Caco-2 (cell line): ENCODE data around the gene RAD51D. TPM values are rescaled to one million over a fixed set of nuclear protein-coding genes. Genes with fewer than 3 reads are reported as not detected.
A peak's percentile ranks its signal among the peaks of the same experiment; 100 is the strongest.

Source experiments
- BruUV-seq: library from RNA; stranded (reverse); fragments of 400-500 nt; replicated peaks from 2 replicates; lab custom pipeline; 2021; lab: Mats Ljungman, UMichigan
- CTCF ChIA-PET: fragments of 300-600 bp; sonication (Branson Sonifier 250); formaldehyde crosslinking; loops from one replicate; lab custom pipeline; 2022; ENCODE audit warnings: antibody characterized with exemption; lab: Charles Lee
- POLR2A ChIA-PET: fragments of 300-600 bp; sonication (Branson Sonifier 250); formaldehyde crosslinking; loops from one replicate; lab custom pipeline; 2022; ENCODE audit warnings: antibody characterized with exemption; lab: Charles Lee
- DNase-seq, 2 experiments: peaks; one replicate each; pipeline versions ENCODE4 v3.0.0 to v3.0.0-alpha.2; 2020 to 2022
- H3K27me3 ChIP-seq: replicated peaks from 2 replicates; pipeline ENCODE4 v1.6.0; 2011; ENCODE audit warnings: low read length; ENCODE audit not compliant: control insufficient read depth, insufficient read depth
- H3K36me3 ChIP-seq: 2 replicates; pipeline ENCODE4 v1.5.1; 2011; ENCODE audit warnings: low read length; ENCODE audit not compliant: control insufficient read depth, insufficient read depth
- H3K4me1 ChIP-seq: fragments of 250-450 bp; sonication (Bioruptor Pico); 2 replicates; pipeline ENCODE4 v1.5.1; 2020; ENCODE audit warnings: mild to moderate bottlenecking
- H3K4me3 ChIP-seq: 2 replicates; pipeline ENCODE4 v1.5.1; 2011; ENCODE audit warnings: low read depth, mild to moderate bottlenecking, control low read depth, low read length
- H3K9me3 ChIP-seq: fragments of 250-450 bp; sonication (Bioruptor Pico); 2 replicates; pipeline ENCODE4 v1.5.1; 2020; ENCODE audit warnings: mild to moderate bottlenecking, moderate library complexity
- H3K27ac Mint-ChIP-seq: one replicate; pipeline ENCODE4 v1.8.0; 2022; ENCODE audit warnings: mixed read lengths; ENCODE audit not compliant: unreplicated experiment
- H3K27me3 Mint-ChIP-seq: one replicate; pipeline ENCODE4 v1.8.0; 2022; ENCODE audit warnings: mixed read lengths; ENCODE audit not compliant: insufficient read depth, unreplicated experiment
- H3K36me3 Mint-ChIP-seq: one replicate; pipeline ENCODE4 v1.8.0; 2022; ENCODE audit warnings: mild to moderate bottlenecking, mixed read lengths; ENCODE audit not compliant: insufficient read depth, unreplicated experiment
- H3K4me1 Mint-ChIP-seq: one replicate; pipeline ENCODE4 v1.8.0; 2022; ENCODE audit warnings: low read depth, mixed read lengths; ENCODE audit not compliant: unreplicated experiment
- H3K4me3 Mint-ChIP-seq: one replicate; pipeline ENCODE4 v1.8.0; 2022; ENCODE audit warnings: mild to moderate bottlenecking, moderate library complexity, mixed read lengths; ENCODE audit not compliant: unreplicated experiment
- H3K9me3 Mint-ChIP-seq: one replicate; pipeline ENCODE4 v1.8.0; 2022; ENCODE audit warnings: mixed read lengths; ENCODE audit not compliant: unreplicated experiment
- intact Hi-C: fragments of 100-400 bp; cut with micrococcal nuclease; formaldehyde crosslinking; loops from one replicate; pipeline ENCODE4 v1.10.0; 2022; ENCODE audit not compliant: unreplicated experiment
- total RNA-seq: library from RNA; stranded (reverse); gene quantifications from 2 replicates; pipeline ENCODE4 v1.2.3, GENCODE V29; 2022
- TF ChIP-seq, protein P1 (sequence below), 2 experiments: fragments of 200-600 bp in 1 of 2; IDR thresholded peaks; 1 replicate in 1 of 2; 2 replicates in 1 of 2; pipeline versions ENCODE4 v1.5.1 to v1.8.0; 2011 to 2022; ENCODE audit warnings: antibody characterized with exemption in 1 of 2, control low read depth in 1 of 2, inconsistent platforms in 1 of 2, low read depth in 1 of 2, low read length in 1 of 2, mild to moderate bottlenecking in 1 of 2, moderate library complexity in 1 of 2; ENCODE audit not compliant: insufficient read depth in 1 of 2, severe bottlenecking in 1 of 2, unreplicated experiment in 1 of 2

The RAD51D gene
- total RNA-seq, 1 experiment from 2014 or later: 31.8 TPM

DNA sequence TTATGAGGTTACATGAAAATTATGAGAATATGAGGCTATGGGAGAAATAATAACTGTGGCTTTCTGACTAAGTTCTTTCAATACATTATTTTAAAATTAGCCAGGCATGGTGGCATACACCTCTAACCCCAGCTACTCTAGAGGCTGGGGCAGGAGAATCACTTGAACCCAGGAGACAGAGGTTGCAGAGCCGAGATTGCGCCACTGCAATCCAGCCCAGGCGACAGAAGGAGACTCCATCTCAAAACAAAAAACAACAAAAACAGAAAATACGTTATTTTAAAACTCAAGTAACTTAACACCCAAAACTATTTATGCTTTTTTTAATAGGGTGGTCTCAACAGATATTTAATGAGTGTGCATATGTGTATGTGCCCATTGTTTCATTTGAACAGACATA lies 53.8 kb downstream of the RAD51D start:
- TF ChIP-seq, protein P1, sequence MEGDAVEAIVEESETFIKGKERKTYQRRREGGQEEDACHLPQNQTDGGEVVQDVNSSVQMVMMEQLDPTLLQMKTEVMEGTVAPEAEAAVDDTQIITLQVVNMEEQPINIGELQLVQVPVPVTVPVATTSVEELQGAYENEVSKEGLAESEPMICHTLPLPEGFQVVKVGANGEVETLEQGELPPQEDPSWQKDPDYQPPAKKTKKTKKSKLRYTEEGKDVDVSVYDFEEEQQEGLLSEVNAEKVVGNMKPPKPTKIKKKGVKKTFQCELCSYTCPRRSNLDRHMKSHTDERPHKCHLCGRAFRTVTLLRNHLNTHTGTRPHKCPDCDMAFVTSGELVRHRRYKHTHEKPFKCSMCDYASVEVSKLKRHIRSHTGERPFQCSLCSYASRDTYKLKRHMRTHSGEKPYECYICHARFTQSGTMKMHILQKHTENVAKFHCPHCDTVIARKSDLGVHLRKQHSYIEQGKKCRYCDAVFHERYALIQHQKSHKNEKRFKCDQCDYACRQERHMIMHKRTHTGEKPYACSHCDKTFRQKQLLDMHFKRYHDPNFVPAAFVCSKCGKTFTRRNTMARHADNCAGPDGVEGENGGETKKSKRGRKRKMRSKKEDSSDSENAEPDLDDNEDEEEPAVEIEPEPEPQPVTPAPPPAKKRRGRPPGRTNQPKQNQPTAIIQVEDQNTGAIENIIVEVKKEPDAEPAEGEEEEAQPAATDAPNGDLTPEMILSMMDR (IDR thresholded peaks at IDR 0.05; ENCODE audit: insufficient read depth in 1 of 2, low read depth in 1 of 2, low read length in 1 of 2, severe bottlenecking in 1 of 2, unreplicated experiment in 1 of 2): no peak
- peaks cover 38% of the 10 kb centered on the region for H3K4me1 ChIP-seq
- H3K4me1 Mint-ChIP-seq: peaks cover 30% of the 10 kb centered on the region
- intact Hi-C loops: no loop called here
- no peak for DNase-seq
- no peaks in the 10 kb centered on the region for H3K9me3 ChIP-seq
- peaks cover 15% of the 10 kb centered on the region for H3K36me3 Mint-ChIP-seq
- POLR2A ChIA-PET: no interaction called here
- no peaks in the 10 kb centered on the region for H3K9me3 Mint-ChIP-seq
- H3K4me3 ChIP-seq: no peak overlapping the region
- CTCF ChIA-PET: no interaction called here
- H3K27me3 Mint-ChIP-seq: no peaks in the 10 kb centered on the region
- H3K27me3 ChIP-seq: no peaks in the 10 kb centered on the region
- no peaks in the 10 kb centered on the region for H3K36me3 ChIP-seq
- no peak overlapping the region for H3K4me3 Mint-ChIP-seq
- H3K27ac Mint-ChIP-seq: no peak overlapping the region
- BruUV-seq: no TSS peak

DNA sequence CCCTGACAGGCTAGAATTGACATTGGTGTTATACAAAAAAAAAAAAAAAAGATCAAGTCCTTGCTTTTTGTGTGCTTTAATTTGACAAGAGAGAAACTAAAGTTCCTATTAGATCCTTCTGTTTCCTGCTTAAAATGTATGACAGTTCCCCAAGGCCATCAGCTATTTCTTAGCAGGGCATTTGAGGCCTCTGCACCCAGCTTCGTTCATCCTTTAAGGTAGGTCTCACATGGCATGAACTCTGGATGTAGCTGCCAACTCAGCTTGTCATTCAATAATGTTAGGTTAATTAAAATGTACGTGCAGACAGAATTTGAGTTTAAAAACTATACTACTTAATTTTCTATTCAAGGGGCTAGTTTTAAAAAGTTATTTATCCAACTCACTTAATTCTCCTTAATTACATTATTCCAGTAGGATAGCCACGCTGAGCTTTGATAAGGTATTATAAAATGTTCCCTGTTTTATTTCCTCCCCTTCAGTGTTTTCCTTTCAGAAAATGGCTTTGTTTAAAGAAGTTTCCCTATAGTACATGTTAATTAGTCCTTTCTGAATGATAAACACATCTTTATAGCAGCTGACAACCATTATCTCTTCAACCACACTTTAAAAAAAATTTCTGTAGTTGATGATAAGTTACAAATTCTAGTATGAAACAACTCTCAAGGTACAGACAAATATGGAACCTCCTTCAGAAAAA lies 55.0 kb downstream of the RAD51D start:
- H3K4me3 ChIP-seq: no peak overlapping the region
- H3K36me3 ChIP-seq: no peaks in the 10 kb centered on the region

GRCh38 chr17:35063514-35064223 lies 56.0 kb downstream of the RAD51D start, which contains the start of gene RFFL:
RFFL (minus strand) TSS chr17:35063707; CDS start chr17:35026553, 37,154 bp downstream.
- Histone ChIP-seq H3K4me3 (peak within 1 kb of the TSS; percentile 1; the same call in 1 of the 2 replicates), H3K4me1 (peaks cover 27% of the 10 kb centered on the region), H3K36me3 (no peaks in the 10 kb centered on the region), H3K27me3 (no peaks in the 10 kb centered on the region), H3K9me3 (no peaks in the 10 kb centered on the region)
- BruUV-seq: TSS peak; percentile 97
- intact Hi-C loops: loop anchor here (1.0 kb wide), 2 partner anchors 25 to 65 kb away; no protein-coding TSS in a partner anchor
- Mint-ChIP-seq H3K27ac (peak within 1 kb of the TSS; percentile 75), H3K9me3 (no peaks in the 10 kb centered on the region), H3K4me3 (peak within 1 kb of the TSS; percentile 49), H3K27me3 (no peaks in the 10 kb centered on the region), H3K4me1 (peaks cover 21% of the 10 kb centered on the region), H3K36me3 (peaks cover 23% of the 10 kb centered on the region)
- ChIA-PET POLR2A (interaction anchor here (0.6 to 1.4 kb wide), 5 partner anchors 31 to 83 kb away, joined by 3 to 9 read pairs (median 4); partner anchors contain the start of genes LIG3 and NLE1), CTCF (interaction anchor here (1.4 to 2.0 kb wide), 3 partner anchors 10 to 26 kb away, joined by 3 to 10 read pairs (median 3); no protein-coding TSS in a partner anchor)
- DNase-seq: peak; percentile 91 to 94
- TF ChIP-seq, protein P1 (IDR thresholded peaks at IDR 0.05; ENCODE audit: insufficient read depth in 1 of 2, low read depth in 1 of 2, low read length in 1 of 2, severe bottlenecking in 1 of 2, unreplicated experiment in 1 of 2): peak; percentile 16 to 31

More for the DNA sequence above, 55.0 kb downstream of the RAD51D start:
- Mint-ChIP-seq H3K9me3 (no peaks in the 10 kb centered on the region), H3K27me3 (no peaks in the 10 kb centered on the region), H3K27ac (peak overlapping the region; percentile 75), H3K4me1 (peaks cover 30% of the 10 kb centered on the region), H3K4me3 (no peak overlapping the region), H3K36me3 (peaks cover 23% of the 10 kb centered on the region)
- DNase-seq: no peak
- H3K27me3 ChIP-seq: no peaks in the 10 kb centered on the region
- no TSS peak for BruUV-seq
- no peaks in the 10 kb centered on the region for H3K9me3 ChIP-seq
- ChIA-PET POLR2A (interaction anchor here (1.4 kb wide), 1 partner anchor 46 kb away, joined by 7 read pairs; no protein-coding TSS in a partner anchor), CTCF (interaction anchor here (1.4 to 2.0 kb wide), 3 partner anchors 10 to 25 kb away, joined by 3 to 10 read pairs (median 3); no protein-coding TSS in a partner anchor)
- intact Hi-C loops: no loop called here
- peaks cover 37% of the 10 kb centered on the region for H3K4me1 ChIP-seq
- TF ChIP-seq, protein P1 (IDR thresholded peaks at IDR 0.05; ENCODE audit: insufficient read depth in 1 of 2, low read depth in 1 of 2, low read length in 1 of 2, severe bottlenecking in 1 of 2, unreplicated experiment in 1 of 2): no peak
